ENCODE measurements around the gene KMT2C.

Gene KMT2C

DNA sequence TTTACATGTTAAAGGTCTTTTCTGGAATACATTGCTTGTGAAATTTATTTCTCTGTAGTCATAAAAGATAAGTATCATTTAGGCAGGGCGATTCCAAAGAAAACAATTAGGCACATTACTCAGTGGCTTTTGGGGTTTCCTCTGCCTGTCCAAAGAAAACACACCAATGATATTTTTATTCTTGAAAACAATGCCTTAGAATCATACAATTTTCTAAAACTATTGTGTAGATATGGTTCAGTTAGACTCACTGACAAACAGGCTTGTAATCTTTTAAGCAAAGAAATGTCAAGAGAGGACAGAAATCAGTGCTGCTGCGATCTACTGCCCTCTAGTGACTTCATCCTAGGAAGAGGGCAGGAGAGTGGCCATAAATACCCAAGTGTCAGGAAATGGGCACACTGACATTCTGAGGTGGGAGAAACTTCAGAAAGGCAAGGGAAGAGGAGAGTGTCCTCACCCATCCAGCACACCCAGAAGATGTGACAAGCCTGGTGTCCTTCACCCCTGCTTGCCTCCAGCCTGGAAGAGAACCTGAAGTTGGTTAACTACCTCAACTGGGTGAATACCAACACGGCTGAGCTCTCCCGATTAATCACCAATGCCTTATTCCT, 289.8 kb downstream of the KMT2C start:
- DNase-seq (ENCODE audit: low read depth in 1 of 2, low spot score in 1 of 2) = no peak

DNA sequence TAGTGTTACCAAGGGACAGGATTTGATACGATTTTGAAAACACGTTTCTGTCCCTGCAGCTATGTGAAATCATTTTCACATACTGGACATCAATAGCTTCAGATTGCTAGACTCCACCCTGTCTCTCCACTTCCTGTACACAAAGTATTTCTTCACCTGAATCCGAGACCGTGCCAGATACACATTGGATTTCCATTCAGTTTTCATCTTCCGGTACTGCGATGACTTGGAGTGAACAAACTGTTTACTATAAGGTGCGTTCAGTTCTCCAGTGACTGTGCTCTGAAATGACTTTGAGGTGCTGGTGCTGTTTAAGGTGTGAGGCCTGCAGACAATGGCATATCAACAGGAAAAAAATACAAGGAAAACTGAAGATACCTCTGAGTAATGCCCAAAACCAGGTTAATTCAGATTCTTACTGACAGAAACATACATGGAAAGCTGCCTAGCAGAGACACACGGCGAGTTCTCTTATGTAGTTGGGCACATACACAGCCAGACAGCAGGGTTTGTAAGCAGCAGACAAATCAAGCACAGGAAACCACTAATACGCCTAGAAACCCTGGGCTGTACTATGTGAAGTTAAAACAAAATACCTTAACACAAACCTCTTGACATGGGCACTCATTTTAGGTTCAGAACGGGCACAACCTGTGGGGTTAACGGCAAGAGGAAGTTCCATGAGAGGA, 291.1 kb downstream of the KMT2C start:
- no peak for DNase-seq (ENCODE audit: low read depth in 1 of 2, low spot score in 1 of 2)

DNA sequence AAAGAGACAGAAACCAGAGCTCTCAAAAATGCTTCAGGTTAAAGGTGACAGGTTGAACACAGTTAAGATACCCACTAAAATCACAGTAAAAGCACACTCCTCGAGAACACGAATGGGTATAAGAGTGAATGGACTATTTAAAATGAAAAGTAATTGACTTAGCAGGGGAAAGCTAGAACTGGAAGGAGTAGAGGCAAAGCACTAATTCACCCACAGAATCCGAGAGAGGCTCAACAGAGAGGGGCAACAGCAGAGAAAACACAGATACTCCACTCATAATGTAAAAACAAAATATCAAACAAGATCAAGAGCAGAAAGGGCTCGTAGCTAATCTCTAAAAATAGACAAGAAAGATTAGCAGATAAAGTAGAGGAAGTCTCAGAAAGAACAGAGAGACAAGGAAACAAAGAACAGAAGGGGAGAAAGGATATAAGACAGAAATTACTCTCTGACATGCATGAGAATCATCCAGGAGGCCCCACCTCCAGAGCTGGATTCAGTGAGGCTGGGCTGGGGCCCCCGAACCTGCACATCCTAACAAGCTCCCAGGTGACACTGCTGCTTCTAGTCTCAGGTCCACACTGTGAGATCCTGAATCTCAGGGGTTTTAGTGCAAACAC, 292.7 kb downstream of the KMT2C start:
- no peak for DNase-seq (ENCODE audit: low read depth in 1 of 2, low spot score in 1 of 2)

DNA sequence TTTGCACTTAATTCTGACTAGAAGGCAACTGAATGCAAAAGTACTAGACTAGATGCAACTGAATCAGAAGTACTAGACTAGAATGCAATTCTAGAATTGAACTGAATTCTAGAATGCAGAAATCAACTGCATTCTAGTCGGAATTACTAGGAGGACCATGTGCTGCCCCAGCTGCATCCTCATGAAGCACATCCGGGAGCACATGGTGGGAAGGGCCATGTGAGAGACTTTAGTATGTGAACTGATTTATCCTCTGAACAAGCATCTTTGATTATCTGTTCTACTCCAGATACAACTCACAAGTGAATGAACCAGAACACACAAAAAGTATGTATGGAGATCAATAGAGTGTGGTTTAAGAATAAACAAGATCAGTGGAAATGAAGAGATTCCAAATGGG, 295.2 kb downstream of the KMT2C start:
- DNase-seq (ENCODE audit: low read depth in 1 of 2, low spot score in 1 of 2) = no peak

DNA sequence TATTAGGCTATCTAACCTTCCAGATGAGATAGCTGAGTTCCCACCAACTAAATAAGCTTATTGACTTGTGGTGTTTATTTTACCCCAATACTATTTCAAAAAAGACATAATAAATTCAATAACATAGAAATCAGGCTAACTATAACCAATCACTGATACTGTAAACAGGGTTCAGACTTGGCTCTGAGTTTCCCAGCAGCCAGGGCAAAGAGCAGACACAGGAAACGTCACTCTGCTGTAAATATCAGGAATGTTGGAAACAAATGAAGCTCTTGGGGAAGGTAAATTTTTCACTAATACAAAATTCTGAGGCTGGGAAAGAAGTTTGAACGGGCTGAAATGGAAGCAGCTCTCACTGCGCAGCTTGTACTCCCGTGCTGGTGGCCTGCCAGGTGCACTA, 295.7 kb downstream of the KMT2C start:
- no peak for DNase-seq (ENCODE audit: low read depth in 1 of 2, low spot score in 1 of 2)

DNA sequence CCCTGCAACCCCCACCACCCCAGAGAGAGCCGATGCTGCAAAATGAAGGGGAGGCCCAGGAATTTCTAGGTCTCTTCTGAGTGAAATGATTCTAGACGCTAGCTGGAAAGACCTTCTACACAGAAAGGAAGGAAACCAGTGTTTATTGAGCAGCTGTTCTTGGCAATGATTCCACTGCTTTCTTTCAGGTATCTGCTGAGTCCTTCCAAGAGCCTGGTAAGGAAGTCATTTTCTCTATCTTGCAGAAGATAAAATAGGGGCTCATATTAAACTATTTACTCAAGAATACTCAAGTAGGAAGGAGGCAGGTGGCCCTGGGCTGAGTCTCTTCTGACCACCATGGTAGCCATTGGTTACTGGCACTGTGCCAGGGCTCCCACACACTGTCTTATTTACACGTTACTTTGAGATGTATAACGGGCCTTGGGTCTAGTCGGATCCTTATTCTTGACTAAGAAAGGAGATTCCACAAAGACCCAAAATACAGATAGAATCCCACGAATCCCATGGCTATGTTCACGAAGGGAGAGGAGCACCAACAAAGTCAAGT, 298.3 kb downstream of the KMT2C start:
- DNase-seq (ENCODE audit: low read depth in 1 of 2, low spot score in 1 of 2) = no peak

DNA sequence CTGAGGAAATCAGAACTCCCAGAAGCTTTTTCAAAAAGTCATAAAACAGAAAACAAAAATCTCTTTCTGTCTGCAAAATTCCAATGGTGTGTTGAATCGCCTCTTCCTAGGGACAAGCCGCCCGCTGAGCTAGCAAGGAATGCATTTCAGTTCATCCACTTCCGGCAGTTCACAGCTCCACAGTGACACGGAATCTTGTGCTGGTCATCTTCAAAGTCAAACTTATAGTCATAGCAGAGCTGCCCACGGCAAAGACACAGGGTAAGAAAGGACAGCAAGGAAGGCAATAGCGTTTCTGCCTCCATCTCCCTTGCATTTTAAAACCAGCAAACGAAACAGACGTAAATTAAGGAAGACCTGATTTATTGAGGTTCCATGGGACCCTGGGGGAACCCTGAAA, 299.1 kb downstream of the KMT2C start:
- DNase-seq (ENCODE audit: low read depth in 1 of 2, low spot score in 1 of 2) = no peak

DNA sequence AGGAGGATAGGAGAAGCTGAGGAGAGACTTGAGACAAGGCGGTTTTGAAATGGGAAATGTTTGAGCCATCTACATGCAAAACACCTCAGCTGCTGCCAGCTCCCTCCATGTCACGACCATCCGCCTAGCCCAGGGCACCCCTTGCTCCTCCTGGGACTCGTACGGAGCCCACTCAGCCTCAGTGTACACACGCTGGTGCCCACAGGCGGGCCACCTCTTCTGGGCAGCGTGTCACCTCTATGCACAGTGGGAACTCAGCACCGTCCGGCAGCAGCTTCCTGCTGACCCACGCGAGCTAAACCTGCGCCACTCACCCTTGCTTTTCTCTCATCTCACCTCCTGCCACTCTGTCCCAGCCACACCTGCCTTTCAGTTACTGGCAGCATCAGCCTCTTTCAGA, 302.0 kb downstream of the KMT2C start:
- DNase-seq (ENCODE audit: low read depth in 1 of 2, low spot score in 1 of 2) = no peak

DNA sequence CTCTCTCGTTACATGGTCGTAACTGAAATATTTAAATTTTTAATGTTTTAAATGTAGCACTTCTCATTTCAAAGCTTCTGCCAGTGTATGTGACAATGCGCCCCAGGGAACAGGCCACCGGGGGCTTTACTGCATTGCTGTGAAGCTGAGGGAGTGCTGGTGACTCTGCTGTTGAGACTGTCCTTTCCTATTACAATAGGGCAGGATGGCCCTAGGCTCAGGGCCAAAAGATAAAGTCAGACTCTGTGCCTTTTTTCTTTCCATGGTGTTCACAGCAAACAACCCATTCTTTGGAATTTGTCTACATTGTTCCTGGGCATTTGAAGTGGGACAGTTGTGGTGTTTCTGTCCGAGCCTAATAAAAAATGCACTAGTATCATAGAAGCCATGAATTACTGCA, 303.0 kb downstream of the KMT2C start:
- DNase-seq (ENCODE audit: low read depth in 1 of 2, low spot score in 1 of 2) = no peak

DNA sequence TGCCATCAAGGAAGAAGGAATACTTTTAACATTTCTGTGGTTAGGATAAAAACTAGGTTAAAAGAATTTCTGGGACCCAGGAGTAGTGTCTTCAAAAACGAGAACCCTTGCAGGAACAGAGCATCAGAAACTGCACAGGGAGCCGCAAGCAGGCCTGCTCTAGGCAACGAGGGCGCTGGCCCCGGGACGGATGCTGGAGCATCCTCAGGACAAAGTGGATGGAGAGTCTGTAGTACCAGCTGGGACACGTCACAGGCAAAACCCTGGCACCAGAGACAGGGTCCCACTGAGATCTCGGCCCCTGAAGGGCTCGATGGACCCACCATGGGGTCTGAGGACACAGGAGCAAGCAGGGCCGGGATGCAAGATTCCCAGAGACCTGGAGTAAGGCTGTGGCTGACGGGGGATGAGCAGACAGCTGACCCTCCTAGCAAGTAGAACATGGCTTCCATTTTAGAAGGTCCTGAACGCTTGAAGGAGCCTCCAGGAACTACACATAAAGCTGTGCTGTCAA, 303.8 kb downstream of the KMT2C start:
- DNase-seq (ENCODE audit: low read depth in 1 of 2, low spot score in 1 of 2) = no peak

DNA sequence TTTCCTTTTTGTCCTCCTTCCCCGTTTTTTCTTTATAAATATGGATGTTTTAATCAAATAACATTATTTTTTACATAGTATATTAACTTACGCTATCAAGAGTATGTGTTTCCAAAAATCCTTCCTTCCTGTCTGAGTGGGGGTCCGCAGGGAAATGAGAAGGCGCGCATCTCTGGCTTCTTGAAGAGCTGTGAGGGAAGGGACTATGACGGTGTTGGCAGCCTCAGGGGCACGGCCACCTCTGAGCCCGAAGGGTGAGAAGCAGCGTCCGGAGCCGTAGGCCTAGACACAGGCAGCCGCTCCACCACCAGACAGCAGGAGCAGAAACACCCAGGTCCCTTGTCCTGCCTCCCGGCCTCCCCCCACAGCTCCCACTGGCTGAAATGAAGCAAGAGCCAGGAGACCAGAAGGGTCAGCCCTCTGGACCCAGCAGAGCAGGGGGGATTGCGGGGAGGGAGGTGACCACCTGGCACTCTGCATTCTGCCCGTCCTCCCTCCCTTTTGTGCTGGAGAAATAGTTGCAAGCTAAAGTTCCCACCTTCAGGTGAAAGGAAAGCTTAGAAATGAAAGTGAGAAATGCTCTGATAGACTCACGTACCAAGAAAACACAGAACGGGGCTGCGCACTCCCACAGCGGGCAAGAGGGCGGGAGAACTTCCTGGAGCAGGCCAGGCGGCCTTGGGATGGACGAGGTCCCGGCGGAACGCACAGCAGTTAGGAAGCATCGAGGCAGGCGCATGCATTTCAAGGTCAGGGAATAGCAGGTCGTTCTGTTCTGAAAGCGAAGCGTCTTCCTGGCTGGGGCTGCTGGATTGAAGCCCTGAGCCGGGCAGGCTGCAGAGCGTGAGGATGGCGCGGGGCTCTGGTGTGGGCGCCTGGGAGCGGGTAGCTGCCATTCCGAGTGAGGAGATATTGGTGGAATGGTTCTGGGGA, 304.9 kb downstream of the KMT2C start:
- DNase-seq (ENCODE audit: low read depth in 1 of 2, low spot score in 1 of 2) = no peak

DNA sequence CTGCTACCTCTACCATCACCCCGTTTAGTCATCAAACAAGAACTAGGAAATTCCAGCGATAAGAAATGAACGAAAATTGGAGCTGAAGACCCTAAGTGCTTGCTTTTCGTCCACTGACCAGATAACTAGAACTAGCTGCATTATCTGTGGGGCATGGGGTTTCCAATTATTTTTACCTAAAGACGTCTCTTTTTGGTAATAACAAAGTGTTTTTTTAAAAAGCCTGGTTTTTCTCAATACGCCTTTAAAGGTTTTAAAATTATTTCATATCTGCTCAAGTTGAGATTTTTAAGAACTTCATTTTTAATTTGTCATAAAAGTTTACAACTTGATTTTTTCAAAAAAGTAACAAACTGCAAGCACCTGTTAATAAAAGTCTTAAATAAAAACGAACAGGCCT, 306.1 kb downstream of the KMT2C start:
- no peak for DNase-seq (ENCODE audit: low read depth in 1 of 2, low spot score in 1 of 2)

DNA sequence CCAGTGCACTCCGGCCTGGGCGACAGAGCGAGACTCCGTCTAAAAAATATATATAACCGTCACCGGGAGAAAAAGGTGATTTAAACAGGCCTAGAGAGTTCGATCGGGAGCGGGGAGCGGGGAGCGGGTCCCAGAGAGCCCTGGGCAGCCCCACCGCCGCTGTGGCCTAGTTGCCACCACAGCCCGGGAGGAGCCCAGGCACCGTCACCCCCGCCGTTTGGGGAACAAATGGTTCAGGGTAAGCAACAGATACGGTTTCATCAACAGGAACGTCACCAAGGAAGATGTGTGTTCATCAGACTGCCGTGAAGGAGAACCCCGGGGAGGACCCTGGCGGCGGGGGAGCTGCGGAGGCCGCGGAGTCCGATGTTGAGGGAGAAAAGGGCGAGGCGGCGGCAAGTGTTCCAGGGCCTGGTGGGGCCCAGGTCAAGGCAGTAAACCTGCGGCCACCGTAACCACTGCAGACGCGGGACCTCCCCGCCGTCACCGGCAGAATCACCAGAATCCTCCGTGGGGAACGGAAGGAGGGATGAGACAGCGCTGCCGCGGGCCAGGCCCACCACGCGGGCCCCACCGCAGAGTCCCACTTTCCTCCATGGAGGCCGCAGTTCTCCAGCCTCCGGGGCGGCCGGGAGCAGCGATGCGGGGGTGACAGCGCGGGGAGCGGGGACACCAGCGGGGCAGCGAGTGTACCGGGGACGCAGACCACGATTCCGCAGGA, 306.9 kb downstream of the KMT2C start:
- DNase-seq (ENCODE audit: low read depth in 1 of 2, low spot score in 1 of 2) = no peak

DNA sequence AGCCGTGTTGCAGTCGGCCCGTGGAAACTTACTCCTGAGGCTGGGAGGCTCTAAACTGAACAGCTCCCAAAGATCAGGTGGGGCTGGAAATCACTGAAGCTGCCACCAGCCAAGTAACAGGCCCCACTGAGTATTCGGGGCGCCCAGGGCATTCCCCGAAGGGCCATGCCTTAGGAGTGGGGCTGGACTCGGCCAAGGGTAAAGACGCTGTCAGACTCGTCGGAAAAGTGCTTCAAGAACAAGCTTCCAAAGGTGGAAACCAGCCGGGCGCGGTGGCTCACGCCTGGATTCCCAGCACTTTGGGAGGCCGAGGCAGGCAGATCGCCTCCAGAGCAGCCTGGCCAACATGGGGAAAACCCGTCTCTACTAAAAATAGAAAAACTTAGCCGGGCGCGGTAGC, 307.6 kb downstream of the KMT2C start:
- DNase-seq (ENCODE audit: low read depth in 1 of 2, low spot score in 1 of 2) = no peak

DNA sequence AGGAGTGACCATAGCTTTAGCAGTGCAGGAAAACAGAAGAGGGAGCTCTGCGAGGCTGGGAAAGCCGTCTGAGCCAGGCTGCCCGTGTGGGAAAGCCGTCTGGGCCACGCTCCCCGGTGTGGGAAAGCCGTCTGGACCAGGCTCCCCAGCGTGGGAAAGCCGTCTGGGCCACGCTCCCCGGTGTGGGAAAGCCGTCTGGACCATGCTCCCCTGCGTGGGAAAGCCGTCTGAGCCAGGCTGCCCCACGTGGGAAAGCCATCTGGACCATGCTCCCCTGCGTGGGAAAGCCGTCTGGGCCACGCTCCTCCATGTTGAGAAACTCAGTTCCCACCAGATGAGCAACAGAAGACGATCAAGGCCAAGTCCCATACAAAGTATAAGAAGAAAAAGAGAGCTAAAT, 308.6 kb downstream of the KMT2C start:
- DNase-seq (ENCODE audit: low read depth in 1 of 2, low spot score in 1 of 2) = no peak

DNA sequence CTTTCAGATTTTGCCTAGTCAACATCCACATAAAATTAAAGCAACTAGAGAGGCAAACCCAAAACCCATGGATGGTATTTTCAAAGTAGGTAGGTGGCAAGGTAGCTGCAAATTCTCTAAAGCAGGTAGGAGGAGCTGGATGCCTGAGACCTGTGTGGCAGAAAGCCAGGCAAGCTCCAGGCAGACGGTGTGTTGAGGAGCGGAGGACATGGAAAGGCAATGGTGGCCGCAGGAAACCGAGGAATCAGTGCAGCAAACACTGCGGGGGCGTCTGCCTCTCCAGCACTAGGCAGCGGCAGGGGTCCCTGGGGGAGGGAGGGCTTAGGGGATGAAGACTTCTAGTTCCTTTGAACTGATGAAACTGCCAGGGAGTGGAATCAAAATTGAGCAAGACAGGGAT, 309.1 kb downstream of the KMT2C start:
- no peak for DNase-seq (ENCODE audit: low read depth in 1 of 2, low spot score in 1 of 2)

DNA sequence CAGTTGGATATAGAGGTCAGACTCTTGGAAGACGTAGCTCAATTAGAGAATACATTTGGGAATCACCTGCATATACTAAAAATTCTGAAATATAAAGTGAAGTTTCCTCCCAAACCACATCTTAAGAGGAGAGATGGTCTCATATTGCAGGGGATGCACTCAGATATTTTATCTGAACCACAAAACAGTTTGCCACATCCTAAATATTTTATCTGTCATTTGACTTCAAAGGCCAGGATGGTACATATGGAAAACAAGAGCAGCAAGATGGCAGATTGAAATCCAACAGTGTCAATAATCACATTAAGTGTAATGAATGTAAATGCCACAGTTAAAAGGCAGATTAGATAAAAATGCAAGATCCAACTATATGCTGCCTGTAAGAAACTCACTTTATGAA, 313.3 kb downstream of the KMT2C start:
- DNase-seq (ENCODE audit: low read depth in 1 of 2, low spot score in 1 of 2) = no peak

DNA sequence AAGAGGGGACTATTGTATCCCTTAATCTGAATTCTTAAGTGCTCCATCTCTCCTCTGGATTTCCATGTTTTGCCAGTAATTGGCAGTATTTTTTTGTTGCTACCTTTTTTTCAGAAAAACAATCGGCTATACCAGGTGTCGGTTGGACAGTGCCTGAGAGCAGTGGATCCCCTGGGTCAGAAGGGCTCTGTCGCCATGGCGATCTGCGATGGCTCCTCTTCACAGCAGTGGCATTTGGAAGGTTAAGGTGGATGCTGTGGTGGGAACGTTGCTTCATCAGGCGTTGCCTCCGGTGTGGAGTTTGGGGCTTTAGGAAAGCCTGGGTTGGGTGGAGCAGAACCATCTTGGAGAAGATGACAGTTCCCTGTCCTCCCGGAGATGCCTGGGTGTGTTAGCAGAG, 314.4 kb downstream of the KMT2C start:
- DNase-seq (ENCODE audit: low read depth in 1 of 2, low spot score in 1 of 2) = no peak

DNA sequence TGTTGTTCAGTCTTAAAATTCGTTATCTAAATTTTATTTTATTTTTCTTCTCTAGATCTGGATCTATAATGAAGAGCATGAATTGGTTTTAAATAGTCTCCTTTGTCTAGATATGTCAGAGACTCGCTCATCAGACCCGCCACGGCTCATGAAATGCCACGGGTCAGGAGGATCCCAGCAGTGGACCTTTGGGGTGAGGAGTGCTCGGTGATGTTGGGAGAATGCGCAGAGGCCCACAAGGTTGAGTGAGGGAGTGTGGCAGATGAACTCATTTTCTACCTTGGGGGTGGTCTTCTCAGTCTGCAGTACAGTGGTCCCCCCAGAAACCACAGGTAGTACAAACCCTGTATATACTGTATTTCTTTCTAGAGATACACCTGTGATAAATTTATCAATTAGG, 315.0 kb downstream of the KMT2C start:
- DNase-seq (ENCODE audit: low read depth in 1 of 2, low spot score in 1 of 2) = no peak

DNA sequence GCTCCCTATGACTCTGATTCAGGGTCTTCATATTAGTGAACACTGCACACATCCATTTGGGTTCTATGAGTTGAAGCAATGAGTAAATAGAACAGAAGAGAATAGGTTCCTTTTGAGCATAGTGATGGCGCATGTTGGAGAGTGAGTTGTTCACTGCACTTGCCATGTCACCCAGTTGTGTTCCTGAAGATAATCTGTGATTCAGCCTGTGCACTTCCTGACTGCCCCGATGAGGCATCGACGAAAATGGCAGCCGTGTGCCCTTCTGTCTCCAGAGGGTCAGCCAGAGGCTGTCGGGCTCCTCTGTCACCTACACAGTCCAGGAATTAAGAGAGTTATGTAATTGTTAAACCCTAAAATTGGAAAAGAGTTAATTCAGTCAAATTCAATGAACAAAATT, 315.6 kb downstream of the KMT2C start:
- no peak for DNase-seq (ENCODE audit: low read depth in 1 of 2, low spot score in 1 of 2)

DNA sequence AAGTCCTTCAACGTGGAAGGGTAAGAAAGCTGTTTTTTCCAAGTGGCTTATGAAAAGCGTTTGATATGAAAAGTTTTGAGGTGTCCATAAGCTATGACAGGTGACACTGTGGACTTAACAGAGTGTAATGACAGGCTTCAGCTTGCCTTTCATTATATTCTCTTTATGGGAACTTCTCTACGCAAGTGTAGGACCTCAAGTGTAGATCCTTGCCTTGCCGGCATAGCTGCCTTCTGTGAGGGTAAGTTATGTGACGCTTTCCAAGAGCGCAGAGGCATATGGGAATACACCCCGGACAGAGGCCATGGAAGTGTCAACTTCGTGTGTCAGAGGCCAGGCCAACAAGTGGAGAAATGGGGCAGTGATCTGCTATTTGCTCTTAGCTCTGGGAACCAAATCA, 318.4 kb downstream of the KMT2C start:
- no peak for DNase-seq (ENCODE audit: low read depth in 1 of 2, low spot score in 1 of 2)
